ENCODE measurements around the gene MACROH2A2.
"Not testable (repeated sequence)": the region's sequence is repeated elsewhere in the genome, so short reads cannot be mapped to it uniquely, and the experiment has no call there.

The MACROH2A2 gene

GRCh38 chr10:70158113-70158512 is 105.5 kb downstream of the MACROH2A2 start:
- DNase-seq (ENCODE audit: low read depth) = no peak

- DNase-seq (ENCODE audit: low read depth) = not testable (repeated sequence)
These were observed 106.7 kb downstream of the MACROH2A2 start for GRCh38 chr10:70159366-70159765.

GRCh38 chr10:70160798-70161197 is 108.2 kb downstream of the MACROH2A2 start:
- no peak for DNase-seq (ENCODE audit: low read depth)
